Ovary (tissue), 9 donors: ENCODE results near the gene PIK3C2G. TPM values are rescaled to one million over a fixed set of nuclear protein-coding genes. Genes with fewer than 3 reads are reported as not detected.

Experiments used
- DNase-seq, 5 donors: peaks; one replicate each; pipeline ENCODE4 v3.0.0-alpha.2; 2019 to 2020
- H3K27ac ChIP-seq, 2 donors: fragments of 200-600 bp; one replicate each; pipeline versions ENCODE4 v1.5.1 to v1.8.0; 2019 to 2022
- H3K27me3 ChIP-seq: fragments of 200-600 bp; one replicate; pipeline ENCODE4 v1.8.0; 2022
- H3K36me3 ChIP-seq: fragments of 200-600 bp; sonication (generic); one replicate; pipeline ENCODE4 v1.5.1; 2019
- H3K4me1 ChIP-seq: one replicate; pipeline ENCODE4 v1.8.1; 2013; ENCODE audit warnings: mild to moderate bottlenecking, moderate library complexity; ENCODE audit not compliant: insufficient read depth
- H3K4me3 ChIP-seq: fragments of 200-600 bp; sonication (generic); one replicate; pipeline ENCODE4 v1.5.1; 2017
- H3K9me3 ChIP-seq, 2 donors: fragments of 200-600 bp in 1 of 2; sonication (generic) in 1 of 2; one replicate each; pipeline versions ENCODE4 v1.5.1 to v1.8.1; 2013 to 2019; ENCODE audit warnings: mild to moderate bottlenecking in 1 of 2, moderate library complexity in 1 of 2
- EP300 ChIP-seq: sonication (generic); formaldehyde crosslinking; IDR thresholded peaks from one replicate; pipeline ENCODE4 v1.6.1; 2017; ENCODE audit warnings: antibody characterized with exemption
- POLR2A ChIP-seq: fragments of 450-650 bp; IDR thresholded peaks from one replicate; pipeline ENCODE4 v1.6.1; 2017; ENCODE audit warnings: antibody characterized with exemption, mild to moderate bottlenecking, moderate library complexity
- WGBS, 3 donors: extraction: QIAGEN DNeasy Blood & Tissue Kit in 1 of 3; methylation state at CpG; one replicate each; pipeline versions ENCODE4 v1.1.5 to v1.1.7; 2013 to 2017; 5-methylcytosine and 5-hydroxymethylcytosine counted together
- intact Hi-C, 4 donors: fragments of 100-400 bp; cut with DNase I; formaldehyde crosslinking; loops; one replicate each; pipeline versions ENCODE4 v1.11.0 to v1.15.1; 2022 to 2023
- polyA plus RNA-seq, 2 donors: library from polyadenylated mRNA; stranded (reverse); fragments of 200-250 nt in 1 of 2; fragments of 350-450 nt in 1 of 2; fragmentation: Illumina TruSeq in 1 of 2; extraction: RNeasy Lipid Tissue Mini Kit (QIAGEN cat#74804) in 1 of 2; gene quantifications; one replicate each; pipeline ENCODE4 v1.2.3, GENCODE V29; 2013 to 2014
- total RNA-seq, 7 donors: library from RNA; depleted of rRNA in 2 of 7; stranded (reverse); fragments of >200 nt in 2 of 7; fragmentation: NEBNext Ultra II Directional in 3 of 7; extraction: Animal tissue kit (Norgen Biotek cat#: 25700) in 3 of 7; gene quantifications; one replicate each; pipeline versions ENCODE4 v1.1.0 to v1.2.4, GENCODE V29; 2016 to 2023
- TF ChIP-seq, protein P1 (sequence below), 3 donors: fragments of 450-650 bp in 2 of 3; fragments of 200-600 bp in 1 of 3; IDR thresholded peaks; one replicate each; pipeline versions ENCODE4 v1.5.1 to v1.8.0; 2016 to 2022; ENCODE audit warnings: antibody characterized with exemption in 3 of 3, mild to moderate bottlenecking in 1 of 3
- donor health status: DM: no; HTN: no; CAD: no; lungs with moderate emphysema.
- donor health status: DM: no; HTN: no; CAD: no.
- donor health status: Bipolar disorder and iron deficiency.
- donor health status: DM: yes; HTN: yes; CAD: no.
- donor health status: DM: no; HTN: no; CAD: no.
- donor health status: DM: yes; HTN: yes; CAD: no.

Gene PIK3C2G
- total and polyA plus RNA-seq, 9 donors = 0.02 to 1.6 (median 0.07) TPM; not detected in 4

DNA sequence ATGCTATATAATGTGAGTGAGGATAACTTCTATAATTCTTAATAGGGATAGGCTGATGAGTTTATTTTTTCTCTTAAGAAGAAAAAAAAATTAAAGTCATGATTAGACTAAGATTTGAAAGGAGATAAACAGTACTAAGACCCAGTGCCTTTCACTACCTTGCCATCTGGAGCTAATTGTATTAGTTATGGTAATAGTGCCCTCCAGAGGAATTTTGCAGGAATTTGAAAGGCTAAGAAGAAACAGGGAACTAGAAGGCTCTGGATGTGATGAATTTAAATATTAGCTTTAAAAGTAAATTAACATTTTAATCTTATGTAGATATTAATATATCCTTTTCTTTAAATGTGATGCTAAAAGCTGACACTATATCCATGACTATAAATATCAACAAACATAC is 36.6 kb upstream of the PIK3C2G start:
- no peaks in the 10 kb centered on the region for H3K36me3 ChIP-seq
- intact Hi-C loops = no loop called here
- H3K27ac ChIP-seq = no peak overlapping the region
- DNase-seq = no peak
- no peak overlapping the region for H3K4me3 ChIP-seq
- TF ChIP-seq EP300 = no peak
- TF ChIP-seq, protein P1, sequence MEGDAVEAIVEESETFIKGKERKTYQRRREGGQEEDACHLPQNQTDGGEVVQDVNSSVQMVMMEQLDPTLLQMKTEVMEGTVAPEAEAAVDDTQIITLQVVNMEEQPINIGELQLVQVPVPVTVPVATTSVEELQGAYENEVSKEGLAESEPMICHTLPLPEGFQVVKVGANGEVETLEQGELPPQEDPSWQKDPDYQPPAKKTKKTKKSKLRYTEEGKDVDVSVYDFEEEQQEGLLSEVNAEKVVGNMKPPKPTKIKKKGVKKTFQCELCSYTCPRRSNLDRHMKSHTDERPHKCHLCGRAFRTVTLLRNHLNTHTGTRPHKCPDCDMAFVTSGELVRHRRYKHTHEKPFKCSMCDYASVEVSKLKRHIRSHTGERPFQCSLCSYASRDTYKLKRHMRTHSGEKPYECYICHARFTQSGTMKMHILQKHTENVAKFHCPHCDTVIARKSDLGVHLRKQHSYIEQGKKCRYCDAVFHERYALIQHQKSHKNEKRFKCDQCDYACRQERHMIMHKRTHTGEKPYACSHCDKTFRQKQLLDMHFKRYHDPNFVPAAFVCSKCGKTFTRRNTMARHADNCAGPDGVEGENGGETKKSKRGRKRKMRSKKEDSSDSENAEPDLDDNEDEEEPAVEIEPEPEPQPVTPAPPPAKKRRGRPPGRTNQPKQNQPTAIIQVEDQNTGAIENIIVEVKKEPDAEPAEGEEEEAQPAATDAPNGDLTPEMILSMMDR (IDR thresholded peaks at IDR 0.05) = no peak
- no peak for TF ChIP-seq POLR2A
- H3K4me1 ChIP-seq = no peaks in the 10 kb centered on the region
- H3K27me3 ChIP-seq = no peaks in the 10 kb centered on the region
- H3K9me3 ChIP-seq = no peaks in the 10 kb centered on the region

DNA sequence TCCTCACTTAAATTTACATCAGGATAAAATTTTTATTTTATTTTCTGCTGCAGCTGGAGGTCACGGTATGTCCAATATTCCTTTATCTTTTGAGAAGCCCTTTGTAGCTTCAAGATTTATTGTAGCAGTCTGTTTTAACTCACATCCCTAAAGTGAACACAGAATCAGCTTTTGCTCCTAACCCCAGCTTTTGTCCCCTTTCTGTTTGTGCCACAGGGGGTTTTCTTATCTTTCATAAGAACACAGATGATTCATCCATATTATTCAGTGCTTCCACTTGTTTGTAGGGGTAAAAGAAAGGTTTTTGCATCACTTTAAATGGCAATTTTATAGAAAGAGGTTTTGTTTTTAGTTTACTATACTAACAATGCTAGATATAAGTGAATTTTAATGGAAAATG is 21.8 kb upstream of the PIK3C2G start:
- DNase-seq = no peak
- Histone ChIP-seq H3K27ac (no peak overlapping the region), H3K4me1 (no peaks in the 10 kb centered on the region), H3K9me3 (no peaks in the 10 kb centered on the region), H3K36me3 (no peaks in the 10 kb centered on the region), H3K4me3 (no peak overlapping the region), H3K27me3 (no peaks in the 10 kb centered on the region)
- TF ChIP-seq EP300 (no peak), POLR2A (no peak)
- TF ChIP-seq, protein P1 (IDR thresholded peaks at IDR 0.05) = no peak
- intact Hi-C loops = no loop called here
- WGBS, 3 donors = 79 to 89% (median 88%) methylated on average over 1 of the region's 1 CpG

DNA sequence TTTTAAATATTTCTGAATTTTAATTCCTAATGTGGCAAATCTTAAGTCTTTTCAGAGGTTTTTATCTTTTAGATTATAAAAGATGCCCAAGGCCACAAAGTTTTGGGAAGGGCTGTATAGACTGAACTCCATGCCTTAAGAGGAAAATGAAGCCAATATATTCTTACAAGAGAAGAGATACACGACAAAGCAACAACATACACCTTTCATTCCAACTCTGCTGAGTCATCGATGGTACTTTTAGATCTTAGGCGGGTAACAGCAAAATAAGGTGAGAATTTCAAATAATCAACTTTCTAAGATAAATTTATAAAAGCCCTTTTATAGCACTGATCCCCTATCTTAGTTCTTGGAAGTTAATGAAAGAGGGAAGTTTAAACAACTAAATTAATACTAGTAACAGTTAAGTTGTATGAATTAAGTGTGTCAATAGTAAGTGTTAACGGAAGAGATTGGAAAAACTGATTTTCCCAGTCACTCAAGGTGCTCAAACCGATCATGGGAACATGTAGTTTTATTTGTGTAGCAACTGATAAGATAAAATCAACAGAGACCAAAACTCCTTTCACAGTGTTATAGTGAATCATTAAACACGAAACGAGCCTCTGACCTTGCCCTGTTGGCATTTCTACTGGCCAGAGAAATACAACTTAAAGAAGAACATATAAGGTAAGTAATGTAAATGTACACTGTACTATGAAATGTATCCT is 18.8 kb upstream of the PIK3C2G start:
- TF ChIP-seq, protein P1 (IDR thresholded peaks at IDR 0.05) = no peak
- TF ChIP-seq POLR2A (no peak), EP300 (no peak)
- Histone ChIP-seq H3K36me3 (no peaks in the 10 kb centered on the region), H3K9me3 (no peaks in the 10 kb centered on the region), H3K4me1 (no peaks in the 10 kb centered on the region), H3K4me3 (no peak overlapping the region), H3K27me3 (no peaks in the 10 kb centered on the region), H3K27ac (no peak overlapping the region)
- no peak for DNase-seq
- intact Hi-C loops = loop anchor here in 1 of 4 donors (10.0 kb wide), 1 partner anchor 942 kb away; no protein-coding TSS in a partner anchor
- 88 to 90% (median 88%) methylated on average over 7 of the region's 7 CpGs for WGBS, 3 donors

DNA sequence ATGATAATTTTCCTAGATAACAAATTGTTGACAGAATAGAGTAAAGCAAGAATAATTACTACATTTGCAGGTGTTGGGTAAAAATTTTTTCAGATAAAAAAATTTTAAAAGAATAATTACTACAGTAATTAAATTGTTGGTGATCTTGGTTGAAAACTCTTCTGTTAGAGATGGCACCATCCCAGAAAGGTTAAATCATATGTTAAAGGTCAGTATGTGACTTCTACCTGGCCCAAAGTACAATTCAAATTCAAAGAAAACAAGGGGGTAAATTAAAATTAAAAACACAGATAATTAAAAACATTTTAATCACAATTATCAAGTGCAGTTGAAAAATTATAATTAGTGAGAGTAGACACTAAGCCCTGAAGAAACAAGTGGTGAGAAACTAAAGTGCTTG is 18.1 kb upstream of the PIK3C2G start:
- no peak for DNase-seq
- TF ChIP-seq EP300 (no peak), POLR2A (no peak)
- TF ChIP-seq, protein P1 (IDR thresholded peaks at IDR 0.05) = no peak
- Histone ChIP-seq H3K27me3 (no peaks in the 10 kb centered on the region), H3K4me1 (no peaks in the 10 kb centered on the region), H3K4me3 (no peak overlapping the region), H3K27ac (no peak overlapping the region), H3K36me3 (no peaks in the 10 kb centered on the region), H3K9me3 (no peaks in the 10 kb centered on the region)
- intact Hi-C loops = loop anchor here in 1 of 4 donors (10.0 kb wide), 1 partner anchor 942 kb away; no protein-coding TSS in a partner anchor
